Activated naive CD4-positive, alpha-beta T cell treated with anti-CD3 and anti-CD28 coated beads, Interleukin-2, amount 50 U/mL, for 72 hours (primary cell): Measurements from ENCODE around the gene PAOX. TPM values are rescaled to one million over a fixed set of nuclear protein-coding genes. Genes with fewer than 3 reads are reported as not detected.
"Not testable (repeated sequence)": the region's sequence is repeated elsewhere in the genome, so short reads cannot be mapped to it uniquely, and the experiment has no call there.

Source experiments
- ATAC-seq, 2 donors: fragments of 150-1000 bp; cut with Tn5 transposase; 2 replicates each; pipeline ENCODE4 v1.10.0; 2021; ENCODE audit warnings: mild to moderate bottlenecking in 2 of 2, moderate library complexity in 2 of 2
- DNase-seq, 2 donors: peaks; one replicate each; pipeline ENCODE4 v3.0.0; 2021 to 2022; ENCODE audit warnings: low spot score in 2 of 2
- H3K27ac Mint-ChIP-seq, 2 donors: one replicate each; pipeline ENCODE4 v1.8.0; 2022; ENCODE audit warnings: mild to moderate bottlenecking in 2 of 2, mixed read lengths in 2 of 2
- H3K36me3 Mint-ChIP-seq, 2 donors: one replicate each; pipeline ENCODE4 v1.8.0; 2022; ENCODE audit warnings: mixed read lengths in 2 of 2
- H3K9me3 Mint-ChIP-seq, 2 donors: one replicate each; pipeline ENCODE4 v1.8.0; 2022; ENCODE audit warnings: mixed read lengths in 2 of 2
- total RNA-seq, 2 donors: library from RNA; stranded (reverse); gene quantifications; one replicate each; pipeline ENCODE4 v1.2.3, GENCODE V29; 2022

Gene PAOX
- total RNA-seq, 2 donors from 2014 or later = 3.9 to 5.6 TPM

DNA sequence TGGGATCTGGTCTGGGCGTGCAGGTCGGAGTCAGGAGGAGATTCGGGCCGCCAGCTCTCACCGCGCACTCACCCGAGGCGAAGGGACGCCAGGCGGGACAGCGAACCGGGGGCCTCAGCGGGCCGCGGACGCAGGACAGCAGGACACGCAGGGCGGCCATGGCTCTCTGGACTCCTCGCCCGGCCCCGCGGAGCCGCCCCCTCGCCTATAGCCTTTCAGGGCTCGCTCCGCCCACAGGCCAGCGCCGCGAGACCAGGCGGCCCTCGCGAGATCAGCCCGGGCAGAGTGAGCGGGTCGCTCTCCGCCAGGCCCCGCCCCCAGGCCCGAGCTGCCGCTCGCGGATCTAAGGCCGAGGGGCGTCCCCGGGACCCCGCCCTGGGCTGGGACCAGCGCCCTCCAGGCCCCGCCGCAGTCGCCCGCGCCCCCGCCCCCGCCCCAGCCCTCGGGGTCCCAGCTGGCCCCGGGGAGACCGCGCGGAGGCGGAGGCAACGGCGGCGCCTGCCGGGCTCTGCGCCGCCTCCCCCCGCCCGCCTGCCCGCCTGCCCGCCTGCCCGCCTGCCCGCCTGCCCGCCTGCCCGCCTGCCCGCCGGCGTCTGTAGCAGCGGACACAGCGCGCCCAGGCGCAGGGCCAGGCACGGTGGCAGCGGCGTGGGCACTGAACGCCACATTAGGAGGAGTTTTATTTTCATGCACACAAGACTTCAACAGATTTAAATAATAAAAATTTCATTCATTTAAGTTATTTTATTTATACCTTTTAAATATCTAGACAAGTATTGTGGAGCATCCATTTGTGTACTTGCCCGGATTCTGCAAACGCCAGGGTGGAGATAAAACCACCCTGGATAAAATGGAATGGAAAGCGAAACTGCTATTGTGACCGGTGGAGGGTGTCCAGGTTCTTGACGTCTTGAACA is 5.6 kb upstream of the PAOX start, which contains the start of gene ECHS1:
ECHS1 (minus strand) TSS at position 181 of the 917 bp plus-strand sequence; CDS start at position 160, 21 bp downstream.
- DNase-seq = peak; percentile 96 to 99
- Mint-ChIP-seq H3K36me3 (no peaks in the 10 kb centered on the region), H3K27ac (peak within 1 kb of the TSS; percentile 74 to 89), H3K9me3 (no peaks in the 10 kb centered on the region)
- peak; percentile 99 for ATAC-seq

DNA sequence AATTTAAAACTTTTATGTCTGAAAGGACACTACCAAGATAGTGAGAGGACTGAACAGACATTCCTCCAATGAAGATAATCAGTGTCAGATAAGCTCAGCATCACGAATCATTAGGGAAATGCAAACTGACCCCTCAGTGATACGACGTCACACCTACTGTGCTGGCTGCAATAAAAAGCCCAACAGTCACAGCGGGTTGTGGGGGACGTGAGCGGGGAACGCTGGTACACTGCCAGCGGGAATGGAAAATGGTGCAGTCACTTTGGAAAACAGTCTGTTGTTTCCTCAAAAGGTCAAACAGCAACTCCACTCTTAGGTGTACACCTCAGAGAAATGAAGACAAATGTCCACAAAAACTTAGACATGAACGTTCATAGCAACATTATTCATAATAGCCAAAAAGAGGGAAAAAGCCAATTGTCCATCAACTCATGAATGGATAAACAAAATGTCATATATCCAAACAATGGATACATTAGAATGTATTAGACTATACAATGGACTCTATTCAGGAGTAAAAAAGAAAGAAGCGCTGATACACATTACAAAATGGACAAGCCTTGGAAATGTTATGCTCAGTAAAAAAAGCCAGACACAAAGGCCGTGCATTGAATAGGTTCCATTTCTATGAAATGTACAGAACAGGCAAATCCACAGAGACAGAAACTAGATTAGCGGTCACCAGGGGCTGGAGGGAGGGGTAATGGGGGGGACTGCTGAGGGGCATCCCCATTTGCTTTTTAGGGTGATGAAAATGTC is 3.5 kb upstream of the PAOX start:
- Mint-ChIP-seq H3K36me3 (no peaks in the 10 kb centered on the region), H3K9me3 (no peaks in the 10 kb centered on the region), H3K27ac (no peak overlapping the region)
- no peak for ATAC-seq
- no peak for DNase-seq

DNA sequence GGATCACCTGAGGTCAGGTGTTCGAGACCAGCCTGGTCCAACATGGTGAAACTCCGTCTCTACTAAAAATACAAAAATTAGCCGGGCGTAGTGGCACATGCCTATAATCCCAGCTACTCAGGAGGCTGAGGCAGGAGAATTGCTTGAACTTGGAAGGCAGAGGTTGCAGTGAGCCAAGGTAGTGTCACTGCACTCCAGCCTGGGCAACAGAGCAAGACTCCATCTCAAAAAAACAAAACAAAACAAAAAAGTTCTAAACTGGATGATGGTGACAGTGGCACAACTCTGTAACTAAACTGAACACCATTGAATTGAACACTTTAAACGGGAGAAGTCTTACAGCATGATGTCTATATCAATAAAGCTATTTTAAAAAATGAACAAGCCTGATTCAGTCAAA is 2.9 kb upstream of the PAOX start:
- H3K27ac Mint-ChIP-seq, H3K36me3 Mint-ChIP-seq, DNase-seq, H3K9me3 Mint-ChIP-seq, ATAC-seq: not testable (repeated sequence)

GRCh38 chr10:133377025-133377817 is 1.8 kb upstream of the PAOX start:
- Mint-ChIP-seq H3K27ac (no peak overlapping the region), H3K9me3 (no peaks in the 10 kb centered on the region), H3K36me3 (no peaks in the 10 kb centered on the region)
- DNase-seq (no peak), ATAC-seq (no peak)

DNA sequence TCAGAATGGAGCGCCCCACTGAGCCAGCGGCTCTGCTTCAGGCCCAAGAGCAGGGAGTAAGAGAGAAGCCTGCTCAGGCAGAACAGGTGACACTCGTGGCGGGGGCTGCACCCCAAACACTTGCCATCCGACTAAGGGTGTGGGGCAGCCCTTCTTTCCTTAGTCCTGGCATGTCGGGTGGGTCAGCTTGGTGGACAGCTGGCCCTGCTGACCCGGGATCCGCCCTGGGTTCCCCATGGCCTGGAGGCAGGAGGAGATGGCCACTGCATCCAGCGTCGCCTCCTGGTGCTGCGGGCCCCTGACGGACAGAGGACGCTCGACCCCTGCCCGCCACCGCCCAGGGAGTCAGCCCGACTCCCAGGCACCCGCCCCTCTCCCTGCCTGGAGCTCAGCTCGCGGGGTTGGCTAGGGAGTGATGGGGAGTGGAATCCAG is 1.2 kb upstream of the PAOX start:
- H3K9me3 Mint-ChIP-seq = no peaks in the 10 kb centered on the region
- ATAC-seq (no peak), DNase-seq (no peak)
- H3K27ac Mint-ChIP-seq = no peak overlapping the region
- H3K36me3 Mint-ChIP-seq = no peaks in the 10 kb centered on the region

DNA sequence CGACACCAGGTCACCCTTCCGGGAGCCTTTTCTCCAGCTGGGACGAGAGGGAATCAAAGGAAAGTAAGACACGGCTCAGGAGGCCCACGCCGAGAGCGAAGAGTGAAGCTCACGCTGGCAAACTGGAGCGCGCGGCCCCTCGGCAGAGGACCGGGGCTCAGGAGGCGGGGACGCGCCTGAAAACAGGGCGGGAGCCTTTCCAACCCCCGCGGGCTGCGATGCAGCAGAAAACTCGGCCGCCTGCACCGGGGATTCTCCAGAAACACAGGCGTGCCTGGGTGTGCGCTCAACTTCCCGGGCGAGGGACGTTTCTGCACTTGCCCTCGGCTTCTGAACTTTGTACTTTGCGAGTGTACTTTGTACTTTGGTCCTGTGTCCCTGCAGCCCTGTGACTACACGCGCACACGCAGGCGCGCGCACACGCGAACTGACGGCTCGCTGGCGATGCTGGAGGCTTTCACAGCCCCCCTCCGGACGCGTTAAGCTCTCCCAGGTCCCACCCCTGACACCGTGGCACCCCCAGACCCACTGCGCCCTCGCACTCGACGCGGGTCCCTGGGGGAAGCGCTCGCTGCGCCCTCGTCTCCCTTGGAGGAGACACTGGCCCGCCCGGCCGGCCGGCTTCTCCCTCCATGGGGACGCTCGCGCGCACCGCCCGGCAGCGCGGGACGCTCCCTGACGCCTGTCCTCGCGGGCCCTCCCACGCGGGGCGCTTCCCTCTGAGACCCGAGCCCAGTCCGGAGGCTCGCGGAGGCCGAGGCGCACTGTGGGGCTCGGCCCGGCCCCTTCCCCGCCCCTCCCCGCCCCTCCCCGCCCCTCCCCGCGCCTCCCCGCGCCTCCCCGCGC is 588 bp upstream of the PAOX start:
- H3K9me3 Mint-ChIP-seq = no peaks in the 10 kb centered on the region
- DNase-seq (peak; percentile 63 to 76), ATAC-seq (peak; percentile 59 to 75)
- no peak overlapping the region for H3K27ac Mint-ChIP-seq
- H3K36me3 Mint-ChIP-seq = no peaks in the 10 kb centered on the region

- H3K36me3 Mint-ChIP-seq = no peaks in the 10 kb centered on the region
- peak overlapping the region in 1 of 2 donors; percentile 36 for H3K27ac Mint-ChIP-seq
- no peak for ATAC-seq
- DNase-seq = no peak
- H3K9me3 Mint-ChIP-seq = no peaks in the 10 kb centered on the region
These were observed 972 bp downstream of the PAOX start for GRCh38 chr10:133379801-133380666.

DNA sequence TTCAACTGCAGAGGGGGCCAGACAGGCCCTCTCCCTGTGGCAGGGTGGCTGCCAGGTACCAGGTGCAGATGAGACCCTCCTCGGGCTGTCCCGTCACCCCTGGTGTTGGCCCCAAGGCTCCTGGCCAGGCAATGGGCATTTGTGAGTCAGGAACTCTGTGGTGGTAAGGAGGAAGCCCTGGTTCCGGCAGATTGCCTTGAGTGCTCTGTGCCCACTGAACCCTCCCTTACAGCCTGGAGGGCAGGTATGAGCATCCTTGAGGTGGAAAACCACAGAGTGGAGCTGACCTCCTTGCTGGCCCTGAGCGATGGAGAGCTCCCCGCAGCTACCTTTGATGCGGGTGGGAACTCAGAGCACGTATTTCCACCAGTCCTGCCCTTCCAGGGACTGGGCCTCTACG is 2.0 kb downstream of the PAOX start:
- no peaks in the 10 kb centered on the region for H3K9me3 Mint-ChIP-seq
- ATAC-seq (no peak), DNase-seq (no peak)
- H3K36me3 Mint-ChIP-seq = no peaks in the 10 kb centered on the region
- H3K27ac Mint-ChIP-seq = no peak overlapping the region

GRCh38 chr10:133383551-133383950 is 4.5 kb downstream of the PAOX start:
- no peak overlapping the region for H3K27ac Mint-ChIP-seq
- no peak for DNase-seq
- no peaks in the 10 kb centered on the region for H3K9me3 Mint-ChIP-seq
- H3K36me3 Mint-ChIP-seq = no peaks in the 10 kb centered on the region
- no peak for ATAC-seq

- DNase-seq (no peak), ATAC-seq (no peak)
- Mint-ChIP-seq H3K27ac (no peak overlapping the region), H3K36me3 (no peaks in the 10 kb centered on the region), H3K9me3 (no peaks in the 10 kb centered on the region)
These were observed 5.0 kb downstream of the PAOX start for GRCh38 chr10:133384071-133384470.

DNA sequence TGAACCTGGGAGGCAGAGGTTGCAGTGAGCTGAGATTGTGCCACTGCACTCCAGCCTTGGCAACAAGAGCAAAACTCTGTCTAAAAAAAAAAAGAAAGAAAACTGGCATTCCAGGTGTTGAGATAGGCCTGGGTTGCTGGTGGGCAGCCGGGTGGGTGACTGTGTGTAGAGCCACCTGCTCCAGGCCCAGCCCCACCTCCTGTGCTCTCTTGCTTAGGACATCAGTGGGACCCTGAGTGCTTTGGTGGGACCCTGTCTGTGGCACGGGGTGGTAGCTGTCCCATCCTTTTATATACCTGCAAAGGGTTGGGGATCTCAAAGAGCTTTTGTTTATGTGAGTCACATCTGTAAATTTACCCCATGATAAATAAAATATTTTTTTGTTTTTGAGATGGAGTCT is 6.2 kb downstream of the PAOX start:
- no peaks in the 10 kb centered on the region for H3K36me3 Mint-ChIP-seq
- DNase-seq (no peak), ATAC-seq (no peak)
- H3K27ac Mint-ChIP-seq = no peak overlapping the region
- H3K9me3 Mint-ChIP-seq = no peaks in the 10 kb centered on the region

DNA sequence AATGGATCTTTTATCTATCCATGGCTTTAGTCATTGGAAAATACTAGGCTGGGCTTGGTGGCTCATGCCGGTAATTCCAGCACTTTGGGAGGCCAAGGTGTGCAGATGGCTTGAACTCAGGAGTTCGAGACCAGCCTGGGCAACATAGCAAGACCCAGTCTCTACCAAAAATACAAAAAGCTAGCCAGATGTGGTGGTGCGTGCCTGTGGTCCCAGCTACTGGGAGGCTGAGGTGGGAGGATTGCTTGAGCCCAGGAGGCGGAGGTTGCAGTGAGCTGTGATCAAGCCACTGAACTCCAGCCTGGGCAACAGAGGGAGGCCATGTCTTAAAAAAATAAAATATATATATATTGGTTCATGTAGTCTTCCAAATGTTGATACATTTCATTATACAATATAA is 7.9 kb downstream of the PAOX start:
- H3K9me3 Mint-ChIP-seq, ATAC-seq, H3K36me3 Mint-ChIP-seq, DNase-seq, H3K27ac Mint-ChIP-seq: not testable (repeated sequence)

DNA sequence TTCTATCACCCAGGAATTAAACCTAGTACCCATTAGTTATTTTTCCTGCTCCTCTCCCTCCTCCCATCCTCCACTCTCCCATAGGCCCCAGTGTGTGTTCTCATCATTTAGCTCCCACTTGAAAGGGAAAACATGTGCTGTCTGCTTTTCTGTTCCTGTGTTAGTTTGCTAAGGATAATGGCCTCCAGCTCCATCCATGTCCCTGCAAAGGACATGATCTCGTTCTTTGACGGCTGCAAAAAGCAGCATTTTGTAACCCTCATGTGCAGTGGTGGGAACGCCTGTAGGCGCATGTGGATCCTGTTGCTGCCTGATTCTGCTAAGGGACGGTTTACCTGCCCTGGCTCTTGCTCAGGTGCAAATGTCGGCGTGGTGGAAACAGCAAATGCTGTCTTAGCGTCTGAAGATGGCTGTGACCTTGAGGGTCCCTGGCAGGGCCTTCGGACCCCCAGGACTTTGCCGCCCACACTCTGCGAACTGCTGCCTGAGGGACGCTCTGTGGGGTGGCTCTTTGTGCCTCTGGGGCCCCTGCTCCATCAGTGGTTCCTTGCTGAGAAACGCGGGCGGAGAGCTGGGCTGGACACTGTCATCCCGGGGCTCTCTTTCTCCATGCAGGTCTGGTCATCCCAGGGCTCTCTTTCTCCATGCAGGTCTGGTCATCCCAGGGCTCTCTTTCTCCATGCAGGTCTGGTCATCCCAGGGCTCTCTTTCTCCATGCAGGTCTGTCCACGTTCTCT is 9.3 kb downstream of the PAOX start:
- Mint-ChIP-seq H3K9me3 (no peaks in the 10 kb centered on the region), H3K27ac (peak overlapping the region; percentile 82 to 91), H3K36me3 (no peaks in the 10 kb centered on the region)
- no peak for ATAC-seq
- DNase-seq = no peak

DNA sequence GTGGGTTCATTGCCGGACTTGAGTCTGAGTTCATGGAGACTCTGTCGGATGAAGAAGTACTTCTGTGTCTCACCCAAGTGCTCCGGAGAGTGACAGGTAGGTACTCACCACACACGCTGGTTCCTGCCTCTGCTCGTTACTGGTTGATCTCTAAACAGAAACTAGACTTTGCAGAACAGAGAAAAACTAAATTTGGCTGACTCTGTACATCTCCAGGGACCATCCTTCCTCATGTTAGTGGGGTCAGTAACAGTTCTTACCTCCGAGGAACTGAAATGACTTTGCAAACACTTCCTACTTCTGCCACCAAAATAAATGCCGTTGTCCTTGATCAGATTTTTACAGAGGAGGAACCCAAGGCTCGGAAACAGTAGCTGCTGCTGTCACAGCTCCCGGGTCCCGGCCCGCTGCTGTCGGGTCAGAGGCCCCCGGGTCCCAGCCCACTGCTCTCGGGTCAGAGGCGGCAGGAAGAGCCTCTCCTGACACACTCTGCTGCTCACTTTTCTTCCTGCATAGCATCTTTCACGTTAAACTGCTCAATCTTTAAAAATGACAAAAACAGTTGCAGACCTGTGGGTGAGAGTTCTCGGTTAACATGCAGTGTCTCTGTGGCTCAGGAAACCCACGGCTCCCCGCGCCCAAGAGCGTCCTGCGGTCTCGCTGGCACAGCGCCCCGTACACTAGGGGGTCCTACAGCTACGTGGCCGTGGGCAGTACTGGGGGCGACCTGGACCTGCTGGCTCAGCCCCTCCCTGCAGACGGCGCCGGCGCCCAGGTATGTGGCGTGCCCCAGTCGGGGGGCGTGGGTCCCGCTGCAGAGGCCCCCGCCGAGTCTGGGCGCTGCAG is 10.1 kb downstream of the PAOX start:
- Mint-ChIP-seq H3K9me3 (no peaks in the 10 kb centered on the region), H3K27ac (peak overlapping the region; percentile 82 to 91), H3K36me3 (no peaks in the 10 kb centered on the region)
- no peak for DNase-seq
- peak; percentile 29 to 49 for ATAC-seq
